ENCODE results near the gene COL6A1. TPM values are rescaled to one million over a fixed set of nuclear protein-coding genes. Genes with fewer than 3 reads are reported as not detected.

The COL6A1 gene
- total RNA-seq, 1 experiment from 2014 or later, result 221 TPM

DNA sequence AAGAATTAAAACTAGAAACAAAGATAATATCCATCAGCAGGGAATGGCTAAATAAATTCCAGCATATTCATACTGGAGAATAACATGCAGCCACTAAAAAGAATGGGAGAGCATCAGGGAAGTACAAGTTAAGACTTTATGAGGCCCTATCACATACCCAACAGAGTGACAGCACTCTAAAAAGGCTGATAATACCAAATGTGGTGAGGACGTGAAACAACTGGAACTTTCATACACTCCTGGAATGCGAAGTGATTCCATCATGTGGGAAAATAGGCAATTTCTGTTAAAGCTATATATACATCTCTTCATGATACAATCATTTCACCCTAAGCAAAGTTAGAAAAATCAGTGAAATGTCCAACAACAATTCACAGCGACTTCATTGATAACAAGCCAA lies 42.6 kb downstream of the COL6A1 start (continued):
- TF ChIP-seq, protein P1, sequence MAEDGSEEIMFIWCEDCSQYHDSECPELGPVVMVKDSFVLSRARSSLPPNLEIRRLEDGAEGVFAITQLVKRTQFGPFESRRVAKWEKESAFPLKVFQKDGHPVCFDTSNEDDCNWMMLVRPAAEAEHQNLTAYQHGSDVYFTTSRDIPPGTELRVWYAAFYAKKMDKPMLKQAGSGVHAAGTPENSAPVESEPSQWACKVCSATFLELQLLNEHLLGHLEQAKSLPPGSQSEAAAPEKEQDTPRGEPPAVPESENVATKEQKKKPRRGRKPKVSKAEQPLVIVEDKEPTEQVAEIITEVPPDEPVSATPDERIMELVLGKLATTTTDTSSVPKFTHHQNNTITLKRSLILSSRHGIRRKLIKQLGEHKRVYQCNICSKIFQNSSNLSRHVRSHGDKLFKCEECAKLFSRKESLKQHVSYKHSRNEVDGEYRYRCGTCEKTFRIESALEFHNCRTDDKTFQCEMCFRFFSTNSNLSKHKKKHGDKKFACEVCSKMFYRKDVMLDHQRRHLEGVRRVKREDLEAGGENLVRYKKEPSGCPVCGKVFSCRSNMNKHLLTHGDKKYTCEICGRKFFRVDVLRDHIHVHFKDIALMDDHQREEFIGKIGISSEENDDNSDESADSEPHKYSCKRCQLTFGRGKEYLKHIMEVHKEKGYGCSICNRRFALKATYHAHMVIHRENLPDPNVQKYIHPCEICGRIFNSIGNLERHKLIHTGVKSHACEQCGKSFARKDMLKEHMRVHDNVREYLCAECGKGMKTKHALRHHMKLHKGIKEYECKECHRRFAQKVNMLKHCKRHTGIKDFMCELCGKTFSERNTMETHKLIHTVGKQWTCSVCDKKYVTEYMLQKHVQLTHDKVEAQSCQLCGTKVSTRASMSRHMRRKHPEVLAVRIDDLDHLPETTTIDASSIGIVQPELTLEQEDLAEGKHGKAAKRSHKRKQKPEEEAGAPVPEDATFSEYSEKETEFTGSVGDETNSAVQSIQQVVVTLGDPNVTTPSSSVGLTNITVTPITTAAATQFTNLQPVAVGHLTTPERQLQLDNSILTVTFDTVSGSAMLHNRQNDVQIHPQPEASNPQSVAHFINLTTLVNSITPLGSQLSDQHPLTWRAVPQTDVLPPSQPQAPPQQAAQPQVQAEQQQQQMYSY (CRISPR knock-in tag; IDR thresholded peaks at IDR 0.05), result no peak
- TF ChIP-seq SP1 (CRISPR knock-in tag; conservative IDR thresholded peaks at IDR 0.05) (no peak), ESRRA (CRISPR knock-in tag; IDR thresholded peaks at IDR 0.05; ENCODE audit: borderline replicate concordance) (no peak)

DNA sequence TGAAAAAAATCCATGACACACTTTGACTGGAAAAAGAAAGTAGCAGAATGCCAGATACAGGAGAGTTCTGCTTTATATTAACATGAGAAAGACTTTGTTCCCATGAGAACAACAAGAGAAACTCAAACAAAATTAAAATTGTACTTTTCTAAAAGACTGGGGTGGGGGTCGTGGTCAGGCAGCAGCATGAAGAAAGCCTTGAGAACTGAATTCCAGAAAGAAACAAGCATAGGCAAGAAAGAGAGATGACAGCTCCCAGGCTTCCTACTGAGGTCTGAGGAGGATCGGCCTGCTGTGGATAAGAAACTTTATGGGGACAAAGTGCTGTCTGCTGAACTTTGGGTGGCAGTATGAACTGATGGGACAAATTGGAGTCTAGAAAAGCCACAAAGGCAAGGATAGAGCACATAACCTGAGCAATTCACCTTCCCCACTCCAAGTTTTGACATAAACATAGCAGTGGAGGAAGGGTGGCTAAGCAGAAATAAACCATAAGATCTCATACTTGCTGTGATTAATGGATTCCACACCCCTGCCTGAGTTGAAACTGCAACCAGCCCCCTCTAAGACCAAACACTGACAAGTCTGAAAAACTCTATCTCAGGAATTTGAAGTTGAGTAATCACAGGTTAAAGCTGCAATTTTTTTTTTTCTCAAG lies 43.7 kb downstream of the COL6A1 start:
- no peak overlapping the region; the same call in 1 of the 2 replicates for H3K27ac Mint-ChIP-seq
- peaks cover 11% of the 10 kb centered on the region for H3K9me3 Mint-ChIP-seq
- H3K27me3 Mint-ChIP-seq (ENCODE audit: low read depth), result no peaks in the 10 kb centered on the region; the same call in 1 of the 2 replicates
- H3K36me3 Mint-ChIP-seq, result no peaks in the 10 kb centered on the region
- DNase-seq (ENCODE audit: low spot score) (no peak), ATAC-seq (no peak)
- CTCF ChIA-PET, result interaction anchor here (0.8 kb wide), 1 partner anchor 118 kb away, joined by 3 read pairs; no protein-coding TSS in a partner anchor
- no peak overlapping the region for H3K4me3 Mint-ChIP-seq
- POLR2A ChIA-PET, result no interaction called here
- peaks cover 8% of the 10 kb centered on the region for H3K4me1 Mint-ChIP-seq
- TF ChIP-seq NR2C2 (CRISPR knock-in tag; IDR thresholded peaks at IDR 0.05), result no peak
- TF ChIP-seq, protein P2, sequence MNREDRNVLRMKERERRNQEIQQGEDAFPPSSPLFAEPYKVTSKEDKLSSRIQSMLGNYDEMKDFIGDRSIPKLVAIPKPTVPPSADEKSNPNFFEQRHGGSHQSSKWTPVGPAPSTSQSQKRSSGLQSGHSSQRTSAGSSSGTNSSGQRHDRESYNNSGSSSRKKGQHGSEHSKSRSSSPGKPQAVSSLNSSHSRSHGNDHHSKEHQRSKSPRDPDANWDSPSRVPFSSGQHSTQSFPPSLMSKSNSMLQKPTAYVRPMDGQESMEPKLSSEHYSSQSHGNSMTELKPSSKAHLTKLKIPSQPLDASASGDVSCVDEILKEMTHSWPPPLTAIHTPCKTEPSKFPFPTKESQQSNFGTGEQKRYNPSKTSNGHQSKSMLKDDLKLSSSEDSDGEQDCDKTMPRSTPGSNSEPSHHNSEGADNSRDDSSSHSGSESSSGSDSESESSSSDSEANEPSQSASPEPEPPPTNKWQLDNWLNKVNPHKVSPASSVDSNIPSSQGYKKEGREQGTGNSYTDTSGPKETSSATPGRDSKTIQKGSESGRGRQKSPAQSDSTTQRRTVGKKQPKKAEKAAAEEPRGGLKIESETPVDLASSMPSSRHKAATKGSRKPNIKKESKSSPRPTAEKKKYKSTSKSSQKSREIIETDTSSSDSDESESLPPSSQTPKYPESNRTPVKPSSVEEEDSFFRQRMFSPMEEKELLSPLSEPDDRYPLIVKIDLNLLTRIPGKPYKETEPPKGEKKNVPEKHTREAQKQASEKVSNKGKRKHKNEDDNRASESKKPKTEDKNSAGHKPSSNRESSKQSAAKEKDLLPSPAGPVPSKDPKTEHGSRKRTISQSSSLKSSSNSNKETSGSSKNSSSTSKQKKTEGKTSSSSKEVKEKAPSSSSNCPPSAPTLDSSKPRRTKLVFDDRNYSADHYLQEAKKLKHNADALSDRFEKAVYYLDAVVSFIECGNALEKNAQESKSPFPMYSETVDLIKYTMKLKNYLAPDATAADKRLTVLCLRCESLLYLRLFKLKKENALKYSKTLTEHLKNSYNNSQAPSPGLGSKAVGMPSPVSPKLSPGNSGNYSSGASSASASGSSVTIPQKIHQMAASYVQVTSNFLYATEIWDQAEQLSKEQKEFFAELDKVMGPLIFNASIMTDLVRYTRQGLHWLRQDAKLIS (CRISPR knock-in tag; IDR thresholded peaks at IDR 0.05; ENCODE audit: borderline replicate concordance), result no peak
- TF ChIP-seq IRF2 (CRISPR knock-in tag; IDR thresholded peaks at IDR 0.05; ENCODE audit: borderline replicate concordance, low read depth), result no peak
- TF ChIP-seq ATF1 (CRISPR knock-in tag; IDR thresholded peaks at IDR 0.05), result no peak
- no peak for TF ChIP-seq NFATC4 (CRISPR knock-in tag; IDR thresholded peaks at IDR 0.05)
- no peak for TF ChIP-seq NFYB (CRISPR knock-in tag; conservative IDR thresholded peaks at IDR 0.05; ENCODE audit: low read depth)
- TF ChIP-seq, protein P3, sequence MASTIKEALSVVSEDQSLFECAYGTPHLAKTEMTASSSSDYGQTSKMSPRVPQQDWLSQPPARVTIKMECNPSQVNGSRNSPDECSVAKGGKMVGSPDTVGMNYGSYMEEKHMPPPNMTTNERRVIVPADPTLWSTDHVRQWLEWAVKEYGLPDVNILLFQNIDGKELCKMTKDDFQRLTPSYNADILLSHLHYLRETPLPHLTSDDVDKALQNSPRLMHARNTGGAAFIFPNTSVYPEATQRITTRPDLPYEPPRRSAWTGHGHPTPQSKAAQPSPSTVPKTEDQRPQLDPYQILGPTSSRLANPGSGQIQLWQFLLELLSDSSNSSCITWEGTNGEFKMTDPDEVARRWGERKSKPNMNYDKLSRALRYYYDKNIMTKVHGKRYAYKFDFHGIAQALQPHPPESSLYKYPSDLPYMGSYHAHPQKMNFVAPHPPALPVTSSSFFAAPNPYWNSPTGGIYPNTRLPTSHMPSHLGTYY (CRISPR knock-in tag; IDR thresholded peaks at IDR 0.05), result no peak
- TF ChIP-seq, protein P4, sequence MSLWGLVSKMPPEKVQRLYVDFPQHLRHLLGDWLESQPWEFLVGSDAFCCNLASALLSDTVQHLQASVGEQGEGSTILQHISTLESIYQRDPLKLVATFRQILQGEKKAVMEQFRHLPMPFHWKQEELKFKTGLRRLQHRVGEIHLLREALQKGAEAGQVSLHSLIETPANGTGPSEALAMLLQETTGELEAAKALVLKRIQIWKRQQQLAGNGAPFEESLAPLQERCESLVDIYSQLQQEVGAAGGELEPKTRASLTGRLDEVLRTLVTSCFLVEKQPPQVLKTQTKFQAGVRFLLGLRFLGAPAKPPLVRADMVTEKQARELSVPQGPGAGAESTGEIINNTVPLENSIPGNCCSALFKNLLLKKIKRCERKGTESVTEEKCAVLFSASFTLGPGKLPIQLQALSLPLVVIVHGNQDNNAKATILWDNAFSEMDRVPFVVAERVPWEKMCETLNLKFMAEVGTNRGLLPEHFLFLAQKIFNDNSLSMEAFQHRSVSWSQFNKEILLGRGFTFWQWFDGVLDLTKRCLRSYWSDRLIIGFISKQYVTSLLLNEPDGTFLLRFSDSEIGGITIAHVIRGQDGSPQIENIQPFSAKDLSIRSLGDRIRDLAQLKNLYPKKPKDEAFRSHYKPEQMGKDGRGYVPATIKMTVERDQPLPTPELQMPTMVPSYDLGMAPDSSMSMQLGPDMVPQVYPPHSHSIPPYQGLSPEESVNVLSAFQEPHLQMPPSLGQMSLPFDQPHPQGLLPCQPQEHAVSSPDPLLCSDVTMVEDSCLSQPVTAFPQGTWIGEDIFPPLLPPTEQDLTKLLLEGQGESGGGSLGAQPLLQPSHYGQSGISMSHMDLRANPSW (CRISPR knock-in tag; conservative IDR thresholded peaks at IDR 0.05; ENCODE audit: low read depth), result no peak
